Peyer's patch (tissue), 4 donors: ENCODE results near the gene DIP2A.

Experiments
- CTCF ChIP-seq, 6 experiments: fragments of 450-650 bp in 4 of 6; fragments of 200-600 bp in 2 of 6; sonication (generic) in 1 of 6; IDR thresholded peaks; one replicate each; pipeline ENCODE4 v1.5.1; 2017 to 2019; ENCODE audit warnings: antibody characterized with exemption in 6 of 6, mild to moderate bottlenecking in 3 of 6, moderate library complexity in 1 of 6
- POLR2A ChIP-seq, 2 donors: fragments of 450-650 bp; IDR thresholded peaks; one replicate each; pipeline ENCODE4 v1.5.1; 2017; ENCODE audit warnings: antibody characterized with exemption in 2 of 2, mild to moderate bottlenecking in 2 of 2, moderate library complexity in 2 of 2

- no peak for TF ChIP-seq CTCF (IDR thresholded peaks at IDR 0.05)
- no peak for TF ChIP-seq POLR2A (IDR thresholded peaks at IDR 0.05)
Observed at GRCh38 chr21:46540087-46540710, 81.5 kb downstream of the DIP2A start.
